ENCODE results near the gene OGDH. TPM values are rescaled to one million over a fixed set of nuclear protein-coding genes. Genes with fewer than 3 reads are reported as not detected.
"Not testable (repeated sequence)": the region's sequence is repeated elsewhere in the genome, so short reads cannot be mapped to it uniquely, and the experiment has no call there.

OGDH gene
- polyA plus RNA-seq (2013), result 39.3 TPM

DNA sequence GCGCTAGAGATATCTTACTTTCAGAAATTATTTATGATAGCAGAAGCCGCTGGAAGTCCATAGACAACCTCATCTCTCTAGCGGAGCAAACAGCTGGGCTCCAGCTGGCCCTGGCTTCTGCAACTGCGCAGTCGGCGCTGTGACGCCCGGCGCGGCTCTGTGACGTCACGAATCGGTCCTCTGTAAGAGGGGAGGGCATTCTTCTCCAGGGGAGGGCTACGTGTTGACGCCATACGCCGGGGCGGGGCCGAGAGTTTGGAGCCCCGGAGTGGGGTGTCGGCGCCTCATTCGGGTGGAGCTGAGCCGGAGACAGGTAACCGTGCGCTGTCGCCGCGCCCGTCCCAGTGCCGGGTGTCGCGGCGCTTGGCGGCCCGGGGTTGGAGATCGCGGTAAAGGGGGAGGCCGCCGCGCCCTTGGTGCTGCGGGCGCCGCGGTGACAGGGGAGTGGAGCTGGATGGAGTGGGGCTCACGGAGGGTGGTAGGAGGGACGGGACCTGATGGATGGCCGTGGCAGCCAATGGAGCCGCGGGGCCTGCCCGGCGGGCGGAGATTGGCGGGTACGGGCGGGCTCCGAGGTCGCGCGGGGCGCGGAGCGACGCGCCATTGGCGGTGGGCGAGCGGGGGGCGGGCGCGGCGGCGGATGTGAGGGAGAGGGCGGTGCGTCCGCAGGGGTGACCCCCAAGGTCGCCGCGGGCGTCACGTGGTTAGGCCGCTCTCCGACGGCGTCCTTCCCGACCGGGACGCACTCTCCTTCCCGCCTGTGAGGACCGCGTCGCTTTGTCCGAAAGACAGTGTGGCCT lies at the start of gene OGDH:
Gene OGDH (plus strand): TSS at position 287 of the 800 bp plus-strand sequence. CDS start 17,717 bp downstream, outside the sequence.
- Histone ChIP-seq H3K9me3 (ENCODE audit: control extremely low read depth in 1 of 5, control insufficient read depth in 4 of 5, insufficient read depth in 2 of 5, low read depth in 1 of 5, low read length in 4 of 5) (no peaks in the 10 kb centered on the region), H3K4me1 (ENCODE audit: control extremely low read depth in 1 of 4, control insufficient read depth in 4 of 4, insufficient read depth in 4 of 4, low read length in 3 of 4) (peaks cover 8 to 38% (median 21%) of the 10 kb centered on the region in 4 experiments), H3K27ac (ENCODE audit: insufficient read depth in 1 of 2, low read depth in 1 of 2, low read length in 2 of 2, poor library complexity in 1 of 2, severe bottlenecking in 2 of 2) (peak within 1 kb of the TSS; percentile 77 to 91), H3K4me3 (ENCODE audit: control insufficient read depth in 1 of 7, extremely low read depth in 1 of 7, insufficient read depth in 4 of 7, low read depth in 2 of 7, low read length in 6 of 7) (peak within 1 kb of the TSS; percentile 74 to 98 (median 93)), H3K27me3 (replicated peaks in 2 of 5; ENCODE audit: control insufficient read depth in 4 of 5, insufficient read depth in 5 of 5, low read length in 4 of 5) (peaks cover 0 to 2% (median 0%) of the 10 kb centered on the region in 5 experiments), H3K36me3 (ENCODE audit: control insufficient read depth in 4 of 4, insufficient read depth in 4 of 4, low read length in 3 of 4) (no peaks in the 10 kb centered on the region)
- ChIA-PET CTCF (interaction anchor here (0.5 to 3.4 kb wide), 7 partner anchors 22 to 342 kb away, joined by 3 to 10 read pairs (median 3); partner anchors contain the start of gene TMED4), POLR2A (interaction anchor here (0.7 to 1.2 kb wide), 5 partner anchors 25 to 241 kb away, joined by 3 to 8 read pairs (median 4); partner anchors contain the start of genes H2AZ2, TMED4 and ZMIZ2)
- WGBS (ENCODE audit: insufficient coverage), result under 1% methylated on average over 80 of the region's 93 CpGs
- peak; percentile 98 to 99 (median 99) for DNase-seq

DNA sequence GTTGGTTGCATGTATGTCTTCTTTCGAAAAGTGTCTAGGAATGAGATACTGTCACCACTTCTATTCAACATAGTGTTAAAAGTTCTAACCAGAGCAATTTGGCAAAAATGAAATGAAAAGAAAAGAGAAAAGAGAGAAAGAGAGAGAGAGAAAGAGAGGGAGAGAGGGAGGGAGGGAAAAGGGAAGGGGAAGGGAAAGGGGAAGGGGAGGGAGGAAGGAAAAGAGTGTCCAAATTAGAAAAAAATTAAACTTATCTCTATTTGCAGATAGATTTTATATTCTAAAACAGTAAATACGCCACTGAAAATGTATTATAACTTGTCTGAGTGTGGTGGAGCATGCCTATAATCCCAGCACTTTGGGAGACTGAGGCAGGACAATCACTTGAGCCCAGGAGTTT lies 48.9 kb upstream of the OGDH start:
- Histone ChIP-seq H3K9me3 (ENCODE audit: control extremely low read depth in 1 of 5, control insufficient read depth in 4 of 5, insufficient read depth in 2 of 5, low read depth in 1 of 5, low read length in 4 of 5) (no peaks in the 10 kb centered on the region), H3K27ac (ENCODE audit: insufficient read depth in 1 of 2, low read depth in 1 of 2, low read length in 2 of 2, poor library complexity in 1 of 2, severe bottlenecking in 2 of 2) (no peak overlapping the region), H3K36me3 (ENCODE audit: control insufficient read depth in 4 of 4, insufficient read depth in 4 of 4, low read length in 3 of 4) (no peaks in the 10 kb centered on the region), H3K27me3 (replicated peaks in 2 of 5; ENCODE audit: control insufficient read depth in 4 of 5, insufficient read depth in 5 of 5, low read length in 4 of 5) (no peaks in the 10 kb centered on the region), H3K4me3 (ENCODE audit: control insufficient read depth in 1 of 7, extremely low read depth in 1 of 7, insufficient read depth in 4 of 7, low read depth in 2 of 7, low read length in 6 of 7) (no peak overlapping the region), H3K4me1 (ENCODE audit: control extremely low read depth in 1 of 4, control insufficient read depth in 4 of 4, insufficient read depth in 4 of 4, low read length in 3 of 4) (peaks cover 0 to 3% (median 0%) of the 10 kb centered on the region in 4 experiments)
- DNase-seq, result no peak
- ChIA-PET CTCF (no interaction called here), POLR2A (no interaction called here)
- WGBS (ENCODE audit: insufficient coverage), result no CpG with 5 or more reads among the region's 2 CpGs

DNA sequence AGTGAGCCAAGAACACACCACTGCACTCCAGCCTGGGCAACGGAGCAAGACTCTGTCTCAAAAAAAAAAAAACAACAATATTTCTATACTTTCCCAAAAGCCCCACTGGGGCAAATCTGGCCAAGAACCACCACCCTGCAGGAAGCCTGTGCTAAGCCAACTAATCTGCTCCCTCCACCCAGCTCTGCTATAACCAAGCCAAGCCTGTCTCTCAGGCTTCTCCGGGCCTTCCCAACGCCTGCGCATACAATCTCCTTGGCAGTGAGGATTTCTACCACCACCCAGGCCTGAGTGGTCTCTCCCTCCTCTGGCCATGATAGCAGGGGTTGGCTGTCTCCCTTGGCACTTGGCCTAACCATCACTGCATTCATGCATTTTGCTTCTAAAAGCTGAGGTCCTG lies 46.9 kb upstream of the OGDH start:
- DNase-seq, result no peak
- Histone ChIP-seq H3K27me3 (replicated peaks in 2 of 5; ENCODE audit: control insufficient read depth in 4 of 5, insufficient read depth in 5 of 5, low read length in 4 of 5) (no peaks in the 10 kb centered on the region), H3K4me1 (ENCODE audit: control extremely low read depth in 1 of 4, control insufficient read depth in 4 of 4, insufficient read depth in 4 of 4, low read length in 3 of 4) (peaks cover 0 to 3% (median 0%) of the 10 kb centered on the region in 4 experiments), H3K4me3 (ENCODE audit: control insufficient read depth in 1 of 7, extremely low read depth in 1 of 7, insufficient read depth in 4 of 7, low read depth in 2 of 7, low read length in 6 of 7) (no peak overlapping the region), H3K27ac (ENCODE audit: insufficient read depth in 1 of 2, low read depth in 1 of 2, low read length in 2 of 2, poor library complexity in 1 of 2, severe bottlenecking in 2 of 2) (no peak overlapping the region), H3K36me3 (ENCODE audit: control insufficient read depth in 4 of 4, insufficient read depth in 4 of 4, low read length in 3 of 4) (peaks cover 2 to 12% (median 6%) of the 10 kb centered on the region in 4 experiments), H3K9me3 (ENCODE audit: control extremely low read depth in 1 of 5, control insufficient read depth in 4 of 5, insufficient read depth in 2 of 5, low read depth in 1 of 5, low read length in 4 of 5) (no peaks in the 10 kb centered on the region)
- CTCF ChIA-PET, result no interaction called here
- WGBS (ENCODE audit: insufficient coverage), result 100% methylated on average over 3 of the region's 4 CpGs
- POLR2A ChIA-PET, result no interaction called here

DNA sequence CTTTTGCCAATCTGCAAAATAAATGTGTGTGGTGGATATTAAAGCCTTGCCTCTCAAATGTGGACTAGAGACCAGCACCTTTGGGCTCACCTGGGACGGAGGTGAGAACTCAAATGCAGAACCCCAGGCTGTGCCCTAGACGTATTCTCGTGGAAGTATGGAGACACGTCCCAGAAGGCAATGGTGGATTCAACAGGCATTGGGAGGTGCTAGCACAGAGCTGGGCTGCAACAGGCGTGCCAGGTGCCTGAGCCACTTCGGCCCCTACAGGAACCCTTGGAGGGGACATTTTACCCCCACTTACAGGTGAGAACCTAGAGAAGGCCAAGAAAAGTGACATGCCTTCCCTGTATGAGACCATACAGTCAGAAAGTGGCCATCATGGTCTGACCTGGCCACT lies 44.9 kb upstream of the OGDH start:
- WGBS (ENCODE audit: insufficient coverage), result 96% methylated on average over 6 of the region's 6 CpGs
- peaks cover 0 to 3% (median 0%) of the 10 kb centered on the region in 4 experiments for H3K4me1 ChIP-seq (ENCODE audit: control extremely low read depth in 1 of 4, control insufficient read depth in 4 of 4, insufficient read depth in 4 of 4, low read length in 3 of 4)
- H3K4me3 ChIP-seq (ENCODE audit: control insufficient read depth in 1 of 7, extremely low read depth in 1 of 7, insufficient read depth in 4 of 7, low read depth in 2 of 7, low read length in 6 of 7), result no peak overlapping the region
- no peaks in the 10 kb centered on the region for H3K9me3 ChIP-seq (ENCODE audit: control extremely low read depth in 1 of 5, control insufficient read depth in 4 of 5, insufficient read depth in 2 of 5, low read depth in 1 of 5, low read length in 4 of 5)
- no peak overlapping the region for H3K27ac ChIP-seq (ENCODE audit: insufficient read depth in 1 of 2, low read depth in 1 of 2, low read length in 2 of 2, poor library complexity in 1 of 2, severe bottlenecking in 2 of 2)
- H3K27me3 ChIP-seq (replicated peaks in 2 of 5; ENCODE audit: control insufficient read depth in 4 of 5, insufficient read depth in 5 of 5, low read length in 4 of 5), result no peaks in the 10 kb centered on the region
- peaks cover 10 to 30% (median 22%) of the 10 kb centered on the region in 4 experiments for H3K36me3 ChIP-seq (ENCODE audit: control insufficient read depth in 4 of 4, insufficient read depth in 4 of 4, low read length in 3 of 4)
- CTCF ChIA-PET, result interaction anchor here (1.1 to 1.6 kb wide), 2 partner anchors 11 to 27 kb away, joined by 3 to 5 read pairs; no protein-coding TSS in a partner anchor
- POLR2A ChIA-PET, result no interaction called here
- no peak for DNase-seq

GRCh38 chr7:44561962-44562621 lies 44.3 kb upstream of the OGDH start:
- CTCF ChIA-PET, result interaction anchor here (1.1 to 5.0 kb wide), 2 partner anchors 10 to 13 kb away, joined by 3 to 41 read pairs; partner anchors contain the start of gene DDX56
- Histone ChIP-seq H3K9me3 (ENCODE audit: control extremely low read depth in 1 of 5, control insufficient read depth in 4 of 5, insufficient read depth in 2 of 5, low read depth in 1 of 5, low read length in 4 of 5) (no peaks in the 10 kb centered on the region), H3K4me3 (ENCODE audit: control insufficient read depth in 1 of 7, extremely low read depth in 1 of 7, insufficient read depth in 4 of 7, low read depth in 2 of 7, low read length in 6 of 7) (no peak overlapping the region), H3K27ac (ENCODE audit: insufficient read depth in 1 of 2, low read depth in 1 of 2, low read length in 2 of 2, poor library complexity in 1 of 2, severe bottlenecking in 2 of 2) (no peak overlapping the region), H3K36me3 (ENCODE audit: control insufficient read depth in 4 of 4, insufficient read depth in 4 of 4, low read length in 3 of 4) (peaks cover 12 to 34% (median 27%) of the 10 kb centered on the region in 4 experiments), H3K4me1 (ENCODE audit: control extremely low read depth in 1 of 4, control insufficient read depth in 4 of 4, insufficient read depth in 4 of 4, low read length in 3 of 4) (peaks cover 0 to 8% (median 0%) of the 10 kb centered on the region in 4 experiments), H3K27me3 (replicated peaks in 2 of 5; ENCODE audit: control insufficient read depth in 4 of 5, insufficient read depth in 5 of 5, low read length in 4 of 5) (no peaks in the 10 kb centered on the region)
- peak in 1 of 3 donors; percentile 13 for DNase-seq
- POLR2A ChIA-PET, result no interaction called here
- 100% methylated on average over 1 of the region's 7 CpGs for WGBS (ENCODE audit: insufficient coverage)

GRCh38 chr7:44562622-44562962 lies 43.8 kb upstream of the OGDH start:
- peaks cover 14 to 39% (median 29%) of the 10 kb centered on the region in 4 experiments for H3K36me3 ChIP-seq (ENCODE audit: control insufficient read depth in 4 of 4, insufficient read depth in 4 of 4, low read length in 3 of 4)
- H3K27me3 ChIP-seq (replicated peaks in 2 of 5; ENCODE audit: control insufficient read depth in 4 of 5, insufficient read depth in 5 of 5, low read length in 4 of 5); H3K9me3 ChIP-seq (ENCODE audit: control extremely low read depth in 1 of 5, control insufficient read depth in 4 of 5, insufficient read depth in 2 of 5, low read depth in 1 of 5, low read length in 4 of 5); H3K27ac ChIP-seq (ENCODE audit: insufficient read depth in 1 of 2, low read depth in 1 of 2, low read length in 2 of 2, poor library complexity in 1 of 2, severe bottlenecking in 2 of 2); POLR2A ChIA-PET; H3K4me3 ChIP-seq (ENCODE audit: control insufficient read depth in 1 of 7, extremely low read depth in 1 of 7, insufficient read depth in 4 of 7, low read depth in 2 of 7, low read length in 6 of 7); H3K4me1 ChIP-seq (ENCODE audit: control extremely low read depth in 1 of 4, control insufficient read depth in 4 of 4, insufficient read depth in 4 of 4, low read length in 3 of 4); DNase-seq: not testable (repeated sequence)
- CTCF ChIA-PET, result interaction anchor here (5.0 kb wide), 1 partner anchor 13 kb away, joined by 41 read pairs; the partner anchor contains the start of gene DDX56
- WGBS (ENCODE audit: insufficient coverage), result 100% methylated on average over 2 of the region's 8 CpGs

Measured in common myeloid progenitor, CD34-positive (primary cell).